H9 (cell line): ENCODE results near the gene PGBD1. TPM values are rescaled to one million over a fixed set of nuclear protein-coding genes. Genes with fewer than 3 reads are reported as not detected.

ENCODE experiments used
- DNase-seq: peaks from one replicate; pipeline ENCODE4 v3.0.0-alpha.2; 2017
- H2AFZ ChIP-seq: one replicate; pipeline ENCODE4 v1.6.1; 2013; ENCODE audit warnings: mild to moderate bottlenecking, low read length, control low read depth, moderate library complexity
- H2AK5ac ChIP-seq: 2 replicates; pipeline ENCODE4 v1.6.1; 2013; ENCODE audit warnings: low read length, control low read depth, mixed read lengths; ENCODE audit not compliant: insufficient read length
- H2BK120ac ChIP-seq: one replicate; pipeline ENCODE4 v1.6.1; 2013; ENCODE audit warnings: low read depth, mild to moderate bottlenecking, low read length, control low read depth, inconsistent platforms; ENCODE audit not compliant: poor library complexity, severe bottlenecking
- H2BK12ac ChIP-seq: 2 replicates; pipeline ENCODE4 v1.6.1; 2013; ENCODE audit warnings: low read length, control low read depth, mixed read lengths, low read depth; ENCODE audit not compliant: insufficient read length
- H2BK15ac ChIP-seq: 2 replicates; pipeline ENCODE4 v1.6.1; 2013; ENCODE audit warnings: low read depth, low read length, control low read depth
- H2BK20ac ChIP-seq: one replicate; pipeline ENCODE4 v1.6.1; 2013; ENCODE audit warnings: low read depth, mild to moderate bottlenecking, low read length, control low read depth, inconsistent platforms; ENCODE audit not compliant: poor library complexity, severe bottlenecking
- H2BK5ac ChIP-seq: 2 replicates; pipeline ENCODE4 v1.6.1; 2013; ENCODE audit warnings: low read length, control low read depth, mixed read lengths; ENCODE audit not compliant: insufficient read length
- H3K14ac ChIP-seq: 2 replicates; pipeline ENCODE4 v1.6.1; 2013; ENCODE audit warnings: low read length, control low read depth; ENCODE audit not compliant: insufficient read depth
- H3K18ac ChIP-seq: 2 replicates; pipeline ENCODE4 v1.6.1; 2013; ENCODE audit warnings: low read depth, mild to moderate bottlenecking, mixed read lengths, low read length, control low read depth; ENCODE audit not compliant: insufficient read length
- H3K23ac ChIP-seq: 2 replicates; pipeline ENCODE4 v1.6.1; 2013; ENCODE audit warnings: low read length, control low read depth, mixed read lengths, low read depth; ENCODE audit not compliant: insufficient read length
- H3K23me2 ChIP-seq: 2 replicates; pipeline ENCODE4 v1.6.1; 2013; ENCODE audit warnings: low read depth, mild to moderate bottlenecking, mixed read lengths, low read length, control low read depth; ENCODE audit not compliant: insufficient read length, poor library complexity, severe bottlenecking
- H3K27ac ChIP-seq: 2 replicates; pipeline ENCODE4 v1.5.1; 2013; ENCODE audit warnings: low read length, control low read depth, mixed read lengths, low read depth; ENCODE audit not compliant: insufficient read length
- H3K27me3 ChIP-seq: 2 replicates; pipeline ENCODE4 v1.6.1; 2013; ENCODE audit warnings: low read length, control low read depth, inconsistent platforms; ENCODE audit not compliant: insufficient read depth
- H3K4ac ChIP-seq: 2 replicates; pipeline ENCODE4 v1.6.1; 2013; ENCODE audit warnings: low read depth, mild to moderate bottlenecking, control low read depth, inconsistent platforms, low read length, moderate library complexity
- H3K4me1 ChIP-seq: 2 replicates; pipeline ENCODE4 v1.6.1; 2013; ENCODE audit warnings: low read length, control low read depth, inconsistent platforms; ENCODE audit not compliant: insufficient read depth
- H3K4me2 ChIP-seq: 2 replicates; pipeline ENCODE4 v1.6.1; 2013; ENCODE audit warnings: low read length, control low read depth, mixed read lengths; ENCODE audit not compliant: insufficient read length, insufficient read depth
- H3K56ac ChIP-seq: 2 replicates; pipeline ENCODE4 v1.6.1; 2013; ENCODE audit warnings: low read depth, mild to moderate bottlenecking, mixed read lengths, low read length, control low read depth; ENCODE audit not compliant: insufficient read length
- H3K79me1 ChIP-seq: 2 replicates; pipeline ENCODE4 v1.6.1; 2013; ENCODE audit warnings: low read depth, mild to moderate bottlenecking, moderate library complexity, low read length, control low read depth, inconsistent platforms; ENCODE audit not compliant: insufficient read depth, poor library complexity, severe bottlenecking
- H3K79me2 ChIP-seq: 2 replicates; pipeline ENCODE4 v1.6.1; 2013; ENCODE audit warnings: low read length, control low read depth, inconsistent platforms; ENCODE audit not compliant: insufficient read depth
- H3K9ac ChIP-seq: 2 replicates; pipeline ENCODE4 v1.6.1; 2013; ENCODE audit warnings: low read length, control low read depth, mixed read lengths; ENCODE audit not compliant: insufficient read length; ENCODE audit errors: extremely low read depth
- H3K9me3 ChIP-seq: one replicate; pipeline ENCODE4 v1.6.1; 2013; ENCODE audit warnings: low read depth, low read length, inconsistent platforms; ENCODE audit not compliant: control insufficient read depth
- H3T11ph ChIP-seq: one replicate; pipeline ENCODE4 v1.6.1; 2013; ENCODE audit warnings: mild to moderate bottlenecking, low read length, control low read depth, inconsistent platforms
- H4K20me1 ChIP-seq: one replicate; pipeline ENCODE4 v1.6.1; 2013; ENCODE audit not compliant: control insufficient read depth, insufficient read length, insufficient read depth
- H4K5ac ChIP-seq: 2 replicates; pipeline ENCODE4 v1.6.1; 2013; ENCODE audit warnings: low read depth, mild to moderate bottlenecking, mixed read lengths, low read length, control low read depth; ENCODE audit not compliant: insufficient read length
- H4K8ac ChIP-seq: replicated peaks from 2 replicates; pipeline ENCODE4 v1.6.1; 2013; ENCODE audit warnings: low read length, control low read depth, mixed read lengths, low read depth; ENCODE audit not compliant: insufficient read length
- H4K91ac ChIP-seq: 2 replicates; pipeline ENCODE4 v1.6.1; 2013; ENCODE audit warnings: low read depth, mild to moderate bottlenecking, moderate library complexity, mixed read lengths, low read length, control low read depth; ENCODE audit not compliant: insufficient read length
- H3K27ac Mint-ChIP-seq, 3 experiments: 2 replicates in 2 of 3; 3 replicates in 1 of 3; pipeline ENCODE4 v1.8.0; 2020 to 2021; ENCODE audit warnings: mixed read lengths in 3 of 3, mild to moderate bottlenecking in 1 of 3, moderate library complexity in 1 of 3
- H3K27me3 Mint-ChIP-seq: 2 replicates; pipeline ENCODE4 v1.8.0; 2021; ENCODE audit warnings: low read depth, mild to moderate bottlenecking, moderate library complexity, mixed read lengths
- H3K36me3 Mint-ChIP-seq, 3 experiments: 2 replicates in 2 of 3; 3 replicates in 1 of 3; pipeline ENCODE4 v1.8.0; 2020 to 2021; ENCODE audit warnings: low read depth in 3 of 3, mixed read lengths in 3 of 3; ENCODE audit not compliant: insufficient read depth in 1 of 3
- H3K4me1 Mint-ChIP-seq, 2 experiments: 2 replicates each; pipeline ENCODE4 v1.8.0; 2020; ENCODE audit warnings: mixed read lengths in 2 of 2
- H3K4me3 Mint-ChIP-seq, 2 experiments: 2 replicates in 1 of 2; 3 replicates in 1 of 2; pipeline ENCODE4 v1.8.0; 2020 to 2021; ENCODE audit warnings: mild to moderate bottlenecking in 2 of 2, mixed read lengths in 2 of 2, moderate library complexity in 1 of 2
- H3K9me3 Mint-ChIP-seq, 2 experiments: 2 replicates in 1 of 2; 3 replicates in 1 of 2; pipeline ENCODE4 v1.8.0; 2020; ENCODE audit warnings: mild to moderate bottlenecking in 2 of 2, mixed read lengths in 2 of 2, moderate library complexity in 1 of 2
- CTCF ChIP-seq: fragments of 200-600 bp; sonication (generic); conservative IDR thresholded peaks from 3 replicates; pipeline ENCODE4 v1.8.0; 2021; ENCODE audit warnings: antibody characterized with exemption, mild to moderate bottlenecking
- WGBS: extraction: QIAGEN DNeasy Blood & Tissue Kit; methylation state at CpG from one replicate; pipeline ENCODE4 v1.1.7; 2013; ENCODE audit warnings: missing lambda C conversion rate, low lambda C conversion rate, mixed read lengths; ENCODE audit not compliant: insufficient read length; ENCODE audit errors: extremely low coverage; 5-methylcytosine and 5-hydroxymethylcytosine counted together
- total RNA-seq: library from RNA; stranded (reverse); gene quantifications from 2 replicates; pipeline ENCODE4 v1.2.1, GENCODE V29; 2021

The PGBD1 gene
- total RNA-seq, 1 experiment from 2014 or later: 10.1 TPM

DNA sequence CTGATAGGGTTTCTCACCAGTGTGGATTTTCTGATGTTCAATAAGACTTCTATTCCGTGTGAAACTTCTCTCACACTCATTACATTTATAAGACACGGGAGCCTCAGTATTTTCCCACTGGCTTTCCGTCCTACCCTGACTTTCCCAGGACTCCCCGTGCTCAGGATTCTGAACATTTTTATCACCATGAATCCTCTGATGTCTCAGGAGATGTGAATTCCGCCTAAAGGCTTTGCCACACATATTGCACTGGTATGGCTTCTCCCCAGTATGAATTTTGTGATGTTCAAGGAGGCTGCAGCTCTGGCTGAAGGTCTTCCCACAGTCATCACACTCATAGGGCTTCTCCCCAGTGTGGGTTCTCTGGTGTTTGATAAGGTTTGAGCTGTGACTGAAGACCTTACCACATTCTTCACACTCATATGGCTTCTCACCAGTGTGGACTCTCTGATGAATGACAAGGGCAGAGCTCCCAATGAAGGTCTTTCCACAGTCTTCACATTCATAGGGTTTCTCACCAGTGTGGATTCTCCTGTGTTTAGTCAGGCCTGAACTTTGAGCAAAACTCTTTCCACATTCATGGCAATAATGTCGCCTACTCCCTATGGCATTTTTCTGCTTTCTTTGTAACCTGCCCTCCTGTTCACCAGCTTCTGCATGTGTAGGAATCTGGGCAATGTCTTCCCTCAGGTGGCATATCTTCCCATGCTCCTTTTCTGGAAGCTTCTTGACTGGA, 36.0 kb upstream of the PGBD1 start:
- no peak overlapping the region for H2BK15ac ChIP-seq
- H3K4me3 Mint-ChIP-seq: no peak overlapping the region
- no peaks in the 10 kb centered on the region for H4K20me1 ChIP-seq
- H4K91ac ChIP-seq: no peak overlapping the region
- no peak overlapping the region for H3T11ph ChIP-seq
- H3K23ac ChIP-seq: no peak overlapping the region
- no peak for TF ChIP-seq CTCF
- no peaks in the 10 kb centered on the region for H3K79me2 ChIP-seq
- H3K4ac ChIP-seq: no peak overlapping the region
- H3K27me3 Mint-ChIP-seq: no peaks in the 10 kb centered on the region
- no peak overlapping the region for H2AFZ ChIP-seq
- H3K4me2 ChIP-seq: no peak overlapping the region
- no peak overlapping the region for H3K9ac ChIP-seq
- H4K8ac ChIP-seq: no peak overlapping the region
- H2BK5ac ChIP-seq: no peak overlapping the region
- H3K27ac ChIP-seq: no peak overlapping the region
- H2AK5ac ChIP-seq: no peak overlapping the region
- no peak overlapping the region for H2BK12ac ChIP-seq
- no peak overlapping the region for H4K5ac ChIP-seq
- no peaks in the 10 kb centered on the region for H3K4me1 ChIP-seq
- peaks cover 11 to 50% (median 39%) of the 10 kb centered on the region in 3 experiments; a peak in 6 of 7 replicates for H3K36me3 Mint-ChIP-seq
- H2BK20ac ChIP-seq: no peak overlapping the region
- no peak overlapping the region for H2BK120ac ChIP-seq
- no peak overlapping the region for H3K14ac ChIP-seq
- H3K9me3 Mint-ChIP-seq: no peaks in the 10 kb centered on the region
- no peaks in the 10 kb centered on the region; the same call in 1 of the 2 replicates for H3K27me3 ChIP-seq
- no CpG with 5 or more reads among the region's 6 CpGs for WGBS
- H3K27ac Mint-ChIP-seq: no peak overlapping the region
- no peaks in the 10 kb centered on the region for H3K23me2 ChIP-seq
- peaks cover 0 to 2% of the 10 kb centered on the region in 2 experiments; a peak in 1 of 4 replicates for H3K4me1 Mint-ChIP-seq
- no peaks in the 10 kb centered on the region for H3K79me1 ChIP-seq
- no peak for DNase-seq
- H3K56ac ChIP-seq: no peak overlapping the region
- H3K9me3 ChIP-seq: no peaks in the 10 kb centered on the region
- no peak overlapping the region for H3K18ac ChIP-seq
